K562 (cell line): ENCODE data around the gene CARD18. TPM values are rescaled to one million over a fixed set of nuclear protein-coding genes. Genes with fewer than 3 reads are reported as not detected.

Source experiments
- ATAC-seq: fragments of 200-7000 bp; cut with Tn5 transposase; 3 replicates; pipeline ENCODE4 v1.9.1; 2020; ENCODE audit warnings: moderate library complexity
- BruUV-seq: library from RNA; stranded (reverse); fragments of 400-500 nt; replicated peaks from 2 replicates; lab custom pipeline; 2021; lab: Mats Ljungman, UMichigan
- CTCF ChIA-PET: fragments of 300-600 bp; formaldehyde crosslinking; extraction: SDS; loops from one replicate; lab custom pipeline; 2021; ENCODE audit warnings: low intra/inter-chr PET ratio; lab: Yijun Ruan, JAX
- POLR2A ChIA-PET: fragments of 300-600, 350-650 bp; sonication (Branson Sonifier 250); formaldehyde crosslinking; extraction: SDS; loops from one replicate; lab custom pipeline; 2021; ENCODE audit warnings: antibody characterized with exemption, inconsistent platforms; lab: Yijun Ruan, JAX
- DNase-seq, 4 experiments: peaks; one replicate each; pipeline versions ENCODE4 v3.0.0 to v3.0.0-alpha.2; 2011 to 2018; ENCODE audit warnings: low spot score in 3 of 4, mixed read lengths in 3 of 4; ENCODE audit errors: extremely low read depth in 1 of 4
- FAIRE-seq: peaks from 2 replicates; lab custom pipeline; 2011; peaks lifted over from hg19 to GRCh38; lab: Jason Lieb, UNC
- H2AFZ ChIP-seq: 2 replicates; pipeline ENCODE4 v1.6.0; 2011; ENCODE audit warnings: low read depth, low read length, control low read depth, inconsistent platforms
- H3K27ac ChIP-seq: fragments of 200-600 bp; 3 replicates; pipeline ENCODE4 v1.8.0; 2011; ENCODE audit warnings: low read depth, mild to moderate bottlenecking, control low read depth, inconsistent platforms, low read length, moderate library complexity, mixed read lengths; ENCODE audit errors: extremely low read depth
- H3K27me3 ChIP-seq, 2 experiments: fragments of 300-600 bp in 1 of 2; 2 replicates in 1 of 2; 3 replicates in 1 of 2; pipeline versions ENCODE4 v1.6.0 to v1.8.0; 2011; ENCODE audit warnings: inconsistent platforms in 2 of 2, low read length in 2 of 2, mild to moderate bottlenecking in 1 of 2, mixed read lengths in 1 of 2, moderate library complexity in 1 of 2; ENCODE audit not compliant: control insufficient read depth in 2 of 2, insufficient read depth in 2 of 2
- H3K36me3 ChIP-seq: fragments of 300-600 bp; 3 replicates; pipeline ENCODE4 v1.8.0; 2011; ENCODE audit warnings: mild to moderate bottlenecking, low read length, inconsistent platforms; ENCODE audit not compliant: control insufficient read depth, insufficient read depth
- H3K4me1 ChIP-seq, 2 experiments: fragments of 200-600 bp in 1 of 2; replicated peaks in 1 of 2; 2 replicates in 1 of 2; 3 replicates in 1 of 2; pipeline versions ENCODE4 v1.5.1 to v1.8.0; 2011; ENCODE audit warnings: inconsistent platforms in 2 of 2, low read length in 2 of 2, mild to moderate bottlenecking in 1 of 2, mixed read lengths in 1 of 2, moderate library complexity in 1 of 2; ENCODE audit not compliant: control insufficient read depth in 2 of 2, insufficient read depth in 2 of 2
- H3K4me2 ChIP-seq: 2 replicates; pipeline ENCODE4 v1.6.1; 2011; ENCODE audit warnings: low read length, control low read depth, inconsistent platforms, mixed read lengths; ENCODE audit not compliant: insufficient read depth
- H3K4me3 ChIP-seq: fragments of 200-600 bp; sonication (generic), shearing (Covaris generic); 2 replicates; pipeline ENCODE4 v1.5.1; 2016; ENCODE audit warnings: control low read depth, inconsistent platforms
- H3K79me2 ChIP-seq: fragments of 200-600 bp; 3 replicates; pipeline ENCODE4 v1.8.0; 2011; ENCODE audit warnings: low read length, inconsistent platforms; ENCODE audit not compliant: control insufficient read depth, insufficient read depth
- H3K9ac ChIP-seq, 2 experiments: 2 replicates each; pipeline versions ENCODE4 v1.6.0 to v1.6.1; 2011; ENCODE audit warnings: low read depth in 2 of 2, low read length in 2 of 2, control low read depth in 1 of 2, inconsistent platforms in 1 of 2, mild to moderate bottlenecking in 1 of 2, mixed read lengths in 1 of 2; ENCODE audit not compliant: insufficient read depth in 1 of 2
- H3K9me1 ChIP-seq: one replicate; pipeline ENCODE4 v1.6.0; 2011; ENCODE audit warnings: inconsistent platforms, mild to moderate bottlenecking, low read length, moderate library complexity; ENCODE audit not compliant: control insufficient read depth, insufficient read depth
- H3K9me3 ChIP-seq: replicated peaks from 2 replicates; pipeline ENCODE4 v1.5.1; 2011; ENCODE audit warnings: low read depth, low read length, inconsistent platforms; ENCODE audit not compliant: control insufficient read depth, insufficient read depth
- H4K20me1 ChIP-seq: replicated peaks from 2 replicates; pipeline ENCODE4 v1.6.1; 2011; ENCODE audit warnings: low read length, inconsistent platforms, mixed read lengths; ENCODE audit not compliant: control insufficient read depth, insufficient read depth
- ASH1L ChIP-seq: fragments of 450-650 bp; IDR thresholded peaks from 2 replicates; pipeline ENCODE4 v1.6.1; 2018; ENCODE audit warnings: borderline replicate concordance, mild to moderate bottlenecking, low read depth; ENCODE audit not compliant: partially characterized antibody
- ESRRB ChIP-seq: fragments of 250-450 bp; sonication (Bioruptor Pico); IDR thresholded peaks from 2 replicates; pipeline ENCODE4 v1.5.0; 2020; ENCODE audit warnings: mild to moderate bottlenecking, moderate library complexity, borderline replicate concordance
- ILF3 ChIP-seq: fragments of 450-650 bp; IDR thresholded peaks from 2 replicates; pipeline ENCODE4 v1.6.1; 2018; ENCODE audit warnings: antibody characterized with exemption, mild to moderate bottlenecking, moderate library complexity, borderline replicate concordance
- MECOM ChIP-seq: fragments of 250-450 bp; sonication (Bioruptor Pico); IDR thresholded peaks from 2 replicates; pipeline ENCODE4 v1.8.0; 2022; ENCODE audit warnings: inconsistent platforms
- MLLT1 ChIP-seq, 2 experiments: fragments of 450-650 bp; IDR thresholded peaks; 2 replicates each; pipeline ENCODE4 v1.6.1; 2016
- PATZ1 ChIP-seq: fragments of 250-450 bp; sonication (Bioruptor Pico); IDR thresholded peaks from 2 replicates; pipeline ENCODE4 v1.5.0; 2020; ENCODE audit warnings: mild to moderate bottlenecking, borderline replicate concordance
- PTTG1 ChIP-seq: fragments of 450-650 bp; IDR thresholded peaks from 2 replicates; pipeline ENCODE4 v1.6.1; 2016; ENCODE audit warnings: low read depth, mild to moderate bottlenecking, missing genetic modification characterization, missing compliant biosample characterization
- ZBTB26 ChIP-seq: fragments of 450-650 bp; formaldehyde crosslinking; IDR thresholded peaks from 2 replicates; pipeline ENCODE4 v1.4.0; 2022; ENCODE audit warnings: missing genetic modification characterization
- ZNF24 ChIP-seq: fragments of 450-650 bp; IDR thresholded peaks from 2 replicates; pipeline ENCODE4 v1.6.1; 2016
- ZNF41 ChIP-seq: fragments of 250-450 bp; sonication (Bioruptor Pico); conservative IDR thresholded peaks from 2 replicates; pipeline ENCODE4 v1.4.0; 2020; ENCODE audit warnings: mild to moderate bottlenecking
- ZNF592 ChIP-seq: fragments of 450-650 bp; IDR thresholded peaks from 2 replicates; pipeline ENCODE4 v1.6.1; 2017; ENCODE audit warnings: antibody characterized with exemption, mild to moderate bottlenecking
- WGBS: fragments of 100-300 bp; shearing (Covaris generic); methylation state at CpG from one replicate; pipeline ENCODE4 v1.1.6; 2016; ENCODE audit warnings: low coverage, mixed read lengths; ENCODE audit not compliant: insufficient coverage; ENCODE audit errors: missing lambda C conversion rate; 5-methylcytosine and 5-hydroxymethylcytosine counted together
- in situ Hi-C: fragments of 300-500 bp; cut with MboI; formaldehyde crosslinking; loops from 4 replicates; pipeline ENCODE4 v1.15.0; 2018; ENCODE audit warnings: inconsistent platforms, mixed read lengths
- intact Hi-C: fragments of 100-400 bp; cut with micrococcal nuclease; formaldehyde crosslinking; loops from 2 replicates; pipeline ENCODE4 v1.14.2; 2022
- polyA plus RNA-seq, 8 experiments: library from polyadenylated mRNA; depleted of rRNA in 4 of 8; stranded (reverse) in 5 of 8; unstranded in 3 of 8; fragments of >200 nt; fragmentation: Nextera tagmentation in 2 of 8; fragmentation: Illumina TruSeq in 1 of 8; extraction: Ambion mirVana in 2 of 8; extraction: Trizol in 1 of 8; gene quantifications; 2 replicates each; pipeline versions ENCODE4 v1.2.1 to v1.2.3, GENCODE V29; 2011 to 2014; ENCODE audit warnings: inconsistent platforms in 1 of 8, missing spikeins in 1 of 8
- total RNA-seq, 7 experiments: library from RNA; depleted of rRNA in 6 of 7; stranded (reverse); fragments of >200 nt in 6 of 7; fragmentation: Illumina TruSeq in 2 of 7; extraction: Trizol in 2 of 7; gene quantifications; 2 replicates each; pipeline versions ENCODE4 v1.2.1 to v1.2.3, GENCODE V29; 2011 to 2021; ENCODE audit warnings: low replicate concordance in 1 of 7

Gene CARD18
- total and polyA plus RNA-seq, 9 of the 15 experiments (the other 6 are each of a cell fraction or from before 2014, with no cell fraction given), result 1.5 to 4.7 (median 2.9) TPM

- TF ChIP-seq ZNF592, result no peak
These were observed 28.9 kb downstream of the CARD18 start (continued) for GRCh38 chr11:105110688-105111030.

GRCh38 chr11:105109855-105110687, 29.5 kb downstream of the CARD18 start:
- CTCF ChIA-PET, result no interaction called here
- FAIRE-seq, result no peak
- no peak for TF ChIP-seq ESRRB
- no peak for TF ChIP-seq PATZ1 (CRISPR knock-in tag)
- no peak for TF ChIP-seq ZNF24
- TF ChIP-seq PTTG1 (tag), result no peak
- no peak for TF ChIP-seq ZNF41 (CRISPR knock-in tag)
- no peak for TF ChIP-seq MLLT1 (IDR thresholded peaks at IDR 0.05)
- TF ChIP-seq ILF3, result no peak
- TF ChIP-seq MECOM (CRISPR knock-in tag), result no peak
- no peak for TF ChIP-seq ASH1L
- no peak for TF ChIP-seq ZBTB26

More at GRCh38 chr11:105109855-105110687, 29.5 kb downstream of the CARD18 start:
- Histone ChIP-seq H2AFZ (no peak overlapping the region), H3K27me3 (no peaks in the 10 kb centered on the region), H3K79me2 (no peaks in the 10 kb centered on the region), H3K9me1 (no peaks in the 10 kb centered on the region), H3K4me3 (no peak overlapping the region), H4K20me1 (no peaks in the 10 kb centered on the region), H3K36me3 (no peaks in the 10 kb centered on the region), H3K27ac (no peak overlapping the region), H3K9me3 (no peaks in the 10 kb centered on the region), H3K4me1 (no peaks in the 10 kb centered on the region), H3K9ac (no peak overlapping the region), H3K4me2 (no peak overlapping the region)
- WGBS, result 0% methylated on average over 8 of the region's 8 CpGs
- intact Hi-C loops (no loop called here), in situ Hi-C loops (no loop called here)
- POLR2A ChIA-PET, result no interaction called here
- ATAC-seq (no peak), DNase-seq (no peak)
- no TSS peak for BruUV-seq
